Tibial nerve (tissue), 4 donors: ENCODE results near the gene MEIS2. TPM values are rescaled to one million over a fixed set of nuclear protein-coding genes. Genes with fewer than 3 reads are reported as not detected.

Source experiments
- DNase-seq, 2 donors: peaks; one replicate each; pipeline ENCODE4 v3.0.0-alpha.2; 2019; ENCODE audit warnings: low spot score in 2 of 2
- H3K27ac ChIP-seq, 4 donors: fragments of 200-600 bp; sonication (generic) in 3 of 4; one replicate each; pipeline ENCODE4 v1.5.1; 2017 to 2019; ENCODE audit warnings: mild to moderate bottlenecking in 1 of 4
- H3K27me3 ChIP-seq, 2 donors: fragments of 200-600 bp; sonication (generic) in 1 of 2; one replicate each; pipeline versions ENCODE4 v1.5.1 to v1.6.0; 2017 to 2019
- H3K36me3 ChIP-seq, 3 donors: fragments of 200-600 bp; sonication (generic); one replicate each; pipeline ENCODE4 v1.5.1; 2018 to 2019
- H3K4me1 ChIP-seq, 4 donors: fragments of 200-600 bp; sonication (generic) in 3 of 4; one replicate each; pipeline ENCODE4 v1.5.1; 2017 to 2019
- H3K4me3 ChIP-seq, 4 donors: fragments of 200-600 bp; sonication (generic) in 3 of 4; one replicate each; pipeline ENCODE4 v1.5.1; 2017 to 2019; ENCODE audit warnings: mild to moderate bottlenecking in 1 of 4, moderate library complexity in 1 of 4
- H3K9me3 ChIP-seq, 4 donors: fragments of 200-600 bp; sonication (generic) in 3 of 4; one replicate each; pipeline ENCODE4 v1.5.1; 2017 to 2019
- CTCF ChIP-seq, 5 experiments: fragments of 200-600 bp in 3 of 5; fragments of 450-650 bp in 2 of 5; sonication (generic) in 3 of 5; IDR thresholded peaks; one replicate each; pipeline ENCODE4 v1.5.1; 2016 to 2019; ENCODE audit warnings: antibody characterized with exemption in 5 of 5, mild to moderate bottlenecking in 3 of 5, moderate library complexity in 2 of 5
- EP300 ChIP-seq, 2 donors: sonication (generic); formaldehyde crosslinking; IDR thresholded peaks; one replicate each; pipeline ENCODE4 v1.6.1; 2017; ENCODE audit warnings: antibody characterized with exemption in 2 of 2, mild to moderate bottlenecking in 1 of 2
- POLR2A ChIP-seq, 2 donors: fragments of 450-650 bp; IDR thresholded peaks; one replicate each; pipeline ENCODE4 v1.6.1; 2017; ENCODE audit warnings: antibody characterized with exemption in 2 of 2, mild to moderate bottlenecking in 2 of 2, moderate library complexity in 2 of 2
- WGBS, 2 donors: methylation state at CpG; one replicate each; pipeline ENCODE4 v1.1.5; 2018; 5-methylcytosine and 5-hydroxymethylcytosine counted together
- total RNA-seq, 4 donors: library from RNA; depleted of rRNA; stranded (reverse); fragments of >200 nt; gene quantifications; one replicate each; pipeline ENCODE4 v1.1.0, GENCODE V29; 2016

Gene MEIS2
- total RNA-seq, 4 donors from 2014 or later: 9.4 to 15.7 (median 14.3) TPM

GRCh38 chr15:37028625-37029296 is 71.6 kb downstream of the MEIS2 start:
- 55 to 59% methylated on average over 4 of the region's 4 CpGs for WGBS, 2 donors
- no peak for TF ChIP-seq POLR2A (IDR thresholded peaks at IDR 0.05)
- TF ChIP-seq CTCF (IDR thresholded peaks at IDR 0.05): no peak
- no peak for TF ChIP-seq EP300 (IDR thresholded peaks at IDR 0.05)
- Histone ChIP-seq H3K27ac (no peak overlapping the region), H3K36me3 (no peaks in the 10 kb centered on the region), H3K4me1 (no peaks in the 10 kb centered on the region), H3K4me3 (no peak overlapping the region), H3K9me3 (no peaks in the 10 kb centered on the region), H3K27me3 (no peaks in the 10 kb centered on the region)
- DNase-seq: no peak

GRCh38 chr15:37020852-37021251 is 79.5 kb downstream of the MEIS2 start:
- no peak overlapping the region for H3K27ac ChIP-seq
- no peaks in the 10 kb centered on the region for H3K36me3 ChIP-seq
- no peaks in the 10 kb centered on the region for H3K27me3 ChIP-seq
- H3K4me1 ChIP-seq: peaks cover 0 to under 1% (median 0%) of the 10 kb centered on the region in 4 donors
- no peak for DNase-seq
- peaks cover 0 to 5% (median 0%) of the 10 kb centered on the region in 4 donors for H3K9me3 ChIP-seq
- no peak overlapping the region for H3K4me3 ChIP-seq
- TF ChIP-seq EP300 (IDR thresholded peaks at IDR 0.05): no peak
- no peak for TF ChIP-seq CTCF (IDR thresholded peaks at IDR 0.05)
- no peak for TF ChIP-seq POLR2A (IDR thresholded peaks at IDR 0.05)

GRCh38 chr15:37019479-37020433 is 80.6 kb downstream of the MEIS2 start:
- no peak for DNase-seq
- 43 to 53% methylated on average over 18 of the region's 18 CpGs for WGBS, 2 donors
- TF ChIP-seq POLR2A (IDR thresholded peaks at IDR 0.05): no peak
- no peak for TF ChIP-seq EP300 (IDR thresholded peaks at IDR 0.05)
- TF ChIP-seq CTCF (IDR thresholded peaks at IDR 0.05): no peak
- H3K27me3 ChIP-seq: no peaks in the 10 kb centered on the region
- H3K4me3 ChIP-seq: no peak overlapping the region
- no peak overlapping the region for H3K27ac ChIP-seq
- H3K4me1 ChIP-seq: peaks cover 0 to 9% (median 0%) of the 10 kb centered on the region in 4 donors
- peaks cover 0 to 5% (median 0%) of the 10 kb centered on the region in 4 donors for H3K9me3 ChIP-seq
- no peaks in the 10 kb centered on the region for H3K36me3 ChIP-seq

- Histone ChIP-seq H3K36me3 (no peaks in the 10 kb centered on the region), H3K4me1 (peaks cover 0 to 9% (median 0%) of the 10 kb centered on the region in 4 donors), H3K4me3 (no peak overlapping the region), H3K27me3 (no peaks in the 10 kb centered on the region), H3K27ac (no peak overlapping the region), H3K9me3 (peaks cover 0 to 5% (median 0%) of the 10 kb centered on the region in 4 donors)
- no peak for DNase-seq
- 88 to 90% methylated on average over 11 of the region's 11 CpGs for WGBS, 2 donors
- TF ChIP-seq CTCF (IDR thresholded peaks at IDR 0.05) (no peak), EP300 (IDR thresholded peaks at IDR 0.05) (no peak), POLR2A (IDR thresholded peaks at IDR 0.05) (no peak)
Observed at GRCh38 chr15:37017031-37017625, 83.2 kb downstream of the MEIS2 start.
